K562 (cell line): ENCODE results near the gene TSSK2. TPM values are rescaled to one million over a fixed set of nuclear protein-coding genes. Genes with fewer than 3 reads are reported as not detected.

ENCODE experiments used
- CBX1 ChIP-seq: sonication (generic); IDR thresholded peaks from 2 replicates; pipeline ENCODE4 v1.6.1; 2016; ENCODE audit warnings: antibody characterized with exemption, low read depth, mild to moderate bottlenecking
- CHCHD3 ChIP-seq: fragments of 250-450 bp; sonication (Bioruptor Pico); IDR thresholded peaks from 2 replicates; pipeline ENCODE4 v2.1.2; 2022; ENCODE audit warnings: mild to moderate bottlenecking
- ETS2 ChIP-seq: IDR thresholded peaks from 2 replicates; pipeline ENCODE4 v1.6.1; 2016; ENCODE audit warnings: borderline replicate concordance, missing genetic modification characterization, mild to moderate bottlenecking, moderate library complexity, missing compliant biosample characterization; ENCODE audit not compliant: poor library complexity, severe bottlenecking
- ETV5 ChIP-seq: sonication (generic); formaldehyde crosslinking; IDR thresholded peaks from 2 replicates; pipeline ENCODE4 v1.4.0; 2020; ENCODE audit warnings: low read depth, mild to moderate bottlenecking, missing genetic modification reagents
- FOXA1 ChIP-seq: fragments of 450-650 bp; IDR thresholded peaks from 2 replicates; pipeline ENCODE4 v1.6.1; 2016; ENCODE audit warnings: mild to moderate bottlenecking, borderline replicate concordance
- HOXB6 ChIP-seq: fragments of 250-450 bp; sonication (Bioruptor Pico); IDR thresholded peaks from 2 replicates; pipeline ENCODE4 v1.5.1; 2022; ENCODE audit warnings: mild to moderate bottlenecking, borderline replicate concordance
- MAFK ChIP-seq: IDR thresholded peaks from 2 replicates; pipeline ENCODE4 v1.6.1; 2011; ENCODE audit warnings: low read length, improper control_type of control experiment
- MCM7 ChIP-seq, 2 experiments: fragments of 450-650 bp; IDR thresholded peaks; 2 replicates each; pipeline ENCODE4 v1.6.1; 2016 to 2018
- NFATC3 ChIP-seq: fragments of 450-650 bp; IDR thresholded peaks from 2 replicates; pipeline ENCODE4 v1.6.1; 2017; ENCODE audit warnings: mild to moderate bottlenecking
- NFRKB ChIP-seq: fragments of 450-650 bp; IDR thresholded peaks from 2 replicates; pipeline ENCODE4 v1.6.1; 2016; ENCODE audit warnings: low read depth
- PHF20 ChIP-seq: fragments of 450-650 bp; IDR thresholded peaks from 2 replicates; pipeline ENCODE4 v1.6.1; 2018; ENCODE audit not compliant: partially characterized antibody
- RBFOX2 ChIP-seq: fragments of 200-400 bp; formaldehyde crosslinking; IDR thresholded peaks from 2 replicates; pipeline ENCODE4 v1.6.1; 2017; ENCODE audit warnings: low read depth, mild to moderate bottlenecking, low read length, moderate library complexity
- RBM17 ChIP-seq: fragments of 200-400 bp; formaldehyde crosslinking; IDR thresholded peaks from 2 replicates; pipeline ENCODE4 v1.6.1; 2017; ENCODE audit warnings: low read depth, mild to moderate bottlenecking, low read length, borderline replicate concordance
- SMAD3 ChIP-seq: fragments of 450-650 bp; formaldehyde crosslinking; conservative IDR thresholded peaks from 2 replicates; pipeline ENCODE4 v1.4.0; 2020; ENCODE audit warnings: mild to moderate bottlenecking
- SMARCA4 ChIP-seq: fragments of 450-650 bp; IDR thresholded peaks from 2 replicates; pipeline ENCODE4 v1.6.1; 2016
- SNIP1 ChIP-seq: fragments of 450-650 bp; IDR thresholded peaks from 2 replicates; pipeline ENCODE4 v1.7.1; 2017; ENCODE audit warnings: low read depth, mild to moderate bottlenecking
- SREBF1 ChIP-seq: fragments of 150-350 bp; IDR thresholded peaks from 2 replicates; pipeline ENCODE4 v1.6.1; 2014; ENCODE audit warnings: antibody characterized with exemption, low read depth, low read length, borderline replicate concordance
- SRF ChIP-seq, 2 experiments: fragments of 250-450, 450-650 bp in 1 of 2; sonication (Bioruptor Pico) in 1 of 2; sonication (generic) in 1 of 2; formaldehyde crosslinking; IDR thresholded peaks; 2 replicates each; pipeline versions ENCODE4 v1.5.0 to v1.5.1; 2020 to 2022; ENCODE audit warnings: mild to moderate bottlenecking in 1 of 2, missing genetic modification reagents in 1 of 2
- TEAD2 ChIP-seq: fragments of 450-650 bp; IDR thresholded peaks from 2 replicates; pipeline ENCODE4 v1.6.1; 2016; ENCODE audit warnings: missing genetic modification characterization, control low read depth, missing compliant biosample characterization
- TRIM24 ChIP-seq, 2 experiments: fragments of 450-650 bp; IDR thresholded peaks; 2 replicates each; pipeline ENCODE4 v1.6.1; 2016
- ZNF143 ChIP-seq: sonication (generic); formaldehyde crosslinking; IDR thresholded peaks from 2 replicates; pipeline ENCODE4 v1.9.0; 2022; ENCODE audit warnings: mild to moderate bottlenecking, missing genetic modification reagents
- polyA plus RNA-seq, 8 experiments: library from polyadenylated mRNA; depleted of rRNA in 4 of 8; stranded (reverse) in 5 of 8; unstranded in 3 of 8; fragments of >200 nt; fragmentation: Nextera tagmentation in 2 of 8; fragmentation: Illumina TruSeq in 1 of 8; extraction: Ambion mirVana in 2 of 8; extraction: Trizol in 1 of 8; gene quantifications; 2 replicates each; pipeline versions ENCODE4 v1.2.1 to v1.2.3, GENCODE V29; 2011 to 2014; ENCODE audit warnings: inconsistent platforms in 1 of 8, missing spikeins in 1 of 8
- total RNA-seq, 7 experiments: library from RNA; depleted of rRNA in 6 of 7; stranded (reverse); fragments of >200 nt in 6 of 7; fragmentation: Illumina TruSeq in 2 of 7; extraction: Trizol in 2 of 7; gene quantifications; 2 replicates each; pipeline versions ENCODE4 v1.2.1 to v1.2.3, GENCODE V29; 2011 to 2021; ENCODE audit warnings: low replicate concordance in 1 of 7
- TF ChIP-seq, protein P1 (sequence below): fragments of 250-450 bp; sonication (Bioruptor Pico); IDR thresholded peaks from 2 replicates; pipeline ENCODE4 v1.5.0; 2021
- TF ChIP-seq, protein P2 (sequence below): IDR thresholded peaks from 2 replicates; pipeline ENCODE4 v1.6.1; 2011; ENCODE audit warnings: borderline replicate concordance, low read depth, mild to moderate bottlenecking, moderate library complexity, low read length; ENCODE audit not compliant: insufficient read depth, poor library complexity, severe bottlenecking

The TSSK2 gene
- total and polyA plus RNA-seq, 9 of the 15 experiments (the other 6 are each of a cell fraction or from before 2014, with no cell fraction given) = 0.04 TPM; not detected in 8

DNA sequence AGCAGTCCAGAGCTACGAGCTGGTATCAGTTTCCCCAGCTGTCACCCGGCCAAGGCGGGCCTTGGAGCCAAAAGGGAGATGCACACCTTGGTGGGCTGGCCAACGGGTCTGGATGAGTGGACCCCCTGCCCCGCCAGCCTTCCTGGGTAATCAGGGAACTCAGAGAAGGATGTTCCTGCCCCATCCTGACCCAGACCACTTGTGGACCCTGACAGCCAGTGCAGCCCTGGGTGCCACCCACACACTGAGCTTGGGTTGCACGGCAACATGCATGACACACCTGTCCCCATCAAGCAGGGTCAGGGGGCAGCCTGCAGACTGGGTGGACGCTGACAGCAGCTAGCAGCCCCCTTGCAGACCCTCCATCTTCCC is 38.8 kb downstream of the TSSK2 start (continued):
- no peak for TF ChIP-seq SMARCA4
- TF ChIP-seq RBM17 = no peak
- TF ChIP-seq SMAD3 (CRISPR knock-in tag) = no peak
- TF ChIP-seq ZNF143 = no peak
- no peak for TF ChIP-seq FOXA1
- TF ChIP-seq SRF (CRISPR knock-in tag; IDR thresholded peaks at IDR 0.05) = peak in 1 of 2 experiments; percentile 74; a peak in 1 of 4 replicates
- TF ChIP-seq CHCHD3 (CRISPR knock-in tag) = no peak
- no peak for TF ChIP-seq SREBF1
- no peak for TF ChIP-seq ETV5 (CRISPR knock-in tag)
- TF ChIP-seq, protein P1, sequence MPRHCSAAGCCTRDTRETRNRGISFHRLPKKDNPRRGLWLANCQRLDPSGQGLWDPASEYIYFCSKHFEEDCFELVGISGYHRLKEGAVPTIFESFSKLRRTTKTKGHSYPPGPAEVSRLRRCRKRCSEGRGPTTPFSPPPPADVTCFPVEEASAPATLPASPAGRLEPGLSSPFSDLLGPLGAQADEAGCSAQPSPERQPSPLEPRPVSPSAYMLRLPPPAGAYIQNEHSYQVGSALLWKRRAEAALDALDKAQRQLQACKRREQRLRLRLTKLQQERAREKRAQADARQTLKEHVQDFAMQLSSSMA (CRISPR knock-in tag) = no peak
- no peak for TF ChIP-seq NFATC3
- no peak for TF ChIP-seq ETS2
- no peak for TF ChIP-seq TEAD2 (tag)
- no peak for TF ChIP-seq TRIM24 (IDR thresholded peaks at IDR 0.05)
- no peak for TF ChIP-seq SNIP1
- no peak for TF ChIP-seq MCM7 (IDR thresholded peaks at IDR 0.05)
- TF ChIP-seq MAFK = no peak
- TF ChIP-seq CBX1 = no peak
- no peak for TF ChIP-seq HOXB6
- no peak for TF ChIP-seq RBFOX2
- TF ChIP-seq, protein P2, sequence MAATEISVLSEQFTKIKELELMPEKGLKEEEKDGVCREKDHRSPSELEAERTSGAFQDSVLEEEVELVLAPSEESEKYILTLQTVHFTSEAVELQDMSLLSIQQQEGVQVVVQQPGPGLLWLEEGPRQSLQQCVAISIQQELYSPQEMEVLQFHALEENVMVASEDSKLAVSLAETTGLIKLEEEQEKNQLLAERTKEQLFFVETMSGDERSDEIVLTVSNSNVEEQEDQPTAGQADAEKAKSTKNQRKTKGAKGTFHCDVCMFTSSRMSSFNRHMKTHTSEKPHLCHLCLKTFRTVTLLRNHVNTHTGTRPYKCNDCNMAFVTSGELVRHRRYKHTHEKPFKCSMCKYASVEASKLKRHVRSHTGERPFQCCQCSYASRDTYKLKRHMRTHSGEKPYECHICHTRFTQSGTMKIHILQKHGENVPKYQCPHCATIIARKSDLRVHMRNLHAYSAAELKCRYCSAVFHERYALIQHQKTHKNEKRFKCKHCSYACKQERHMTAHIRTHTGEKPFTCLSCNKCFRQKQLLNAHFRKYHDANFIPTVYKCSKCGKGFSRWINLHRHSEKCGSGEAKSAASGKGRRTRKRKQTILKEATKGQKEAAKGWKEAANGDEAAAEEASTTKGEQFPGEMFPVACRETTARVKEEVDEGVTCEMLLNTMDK = no peak
- no peak for TF ChIP-seq NFRKB
- no peak for TF ChIP-seq PHF20
